ENCODE results near the gene SAV1.

- TF ChIP-seq CTCF (IDR thresholded peaks at IDR 0.05) = no peak
- TF ChIP-seq POLR2A (IDR thresholded peaks at IDR 0.05) = no peak
Measured at GRCh38 chr14:50667684-50667995, 466 bp downstream of the SAV1 start.
